ENCODE data around the gene UBALD2.

- TF ChIP-seq CTCF (conservative IDR thresholded peaks at IDR 0.05; ENCODE audit: low read depth, low read length), result no peak
- TF ChIP-seq POLR2A (IDR thresholded peaks at IDR 0.05; ENCODE audit: low read depth, low read length), result no peak
Measured at GRCh38 chr17:76219670-76220383, 45.3 kb upstream of the UBALD2 start.

Measured in IMR-90 (cell line).